A549 (cell line): ENCODE measurements around the gene ARF1. TPM values are rescaled to one million over a fixed set of nuclear protein-coding genes. Genes with fewer than 3 reads are reported as not detected.

Source experiments
- ATAC-seq, 2 experiments: fragments of 200-7000 bp in 1 of 2; fragments of >200 bp in 1 of 2; cut with Nextera tagmentation in 1 of 2; cut with Tn5 transposase in 1 of 2; 3 replicates each; pipeline versions ENCODE4 v1.8.0 to v1.9.1; 2018 to 2020; ENCODE audit warnings: mild to moderate bottlenecking in 1 of 2, moderate library complexity in 1 of 2
- CTCF ChIA-PET: fragments of 300-600 bp; sonication (Branson Sonifier 250); formaldehyde crosslinking; extraction: SDS; loops from one replicate; lab custom pipeline; 2021; ENCODE audit warnings: antibody characterized with exemption, inconsistent platforms; lab: Yijun Ruan, JAX
- POLR2A ChIA-PET: fragments of 350-600 bp; formaldehyde crosslinking; extraction: SDS; loops from one replicate; lab custom pipeline; 2021; ENCODE audit warnings: antibody characterized with exemption, inconsistent platforms; lab: Yijun Ruan, JAX
- DNase-seq, 2 experiments: peaks; one replicate each; pipeline versions ENCODE4 v3.0.0 to v3.0.0-alpha.2; 2011 to 2016; ENCODE audit warnings: low read depth in 1 of 2, low spot score in 1 of 2
- FAIRE-seq: peaks from 2 replicates; lab custom pipeline; 2011; peaks lifted over from hg19 to GRCh38; lab: Jason Lieb, UNC
- H3K27ac ChIP-seq, 2 experiments: fragments of >200 bp; sonication (Bioruptor Twin); formaldehyde crosslinking; 3 replicates each; pipeline ENCODE4 v1.5.1; 2016 to 2017
- H3K4me1 ChIP-seq: fragments of >200 bp; sonication (Bioruptor Twin); formaldehyde crosslinking; 3 replicates; pipeline ENCODE4 v1.6.1; 2016
- H3K4me2 ChIP-seq: fragments of >200 bp; sonication (Bioruptor Twin); formaldehyde crosslinking; 3 replicates; pipeline ENCODE4 v1.6.1; 2016
- H3K4me3 ChIP-seq: fragments of >200 bp; sonication (Bioruptor Twin); formaldehyde crosslinking; 3 replicates; pipeline ENCODE4 v1.5.1; 2016
- H3K9me3 ChIP-seq: fragments of >200 bp; sonication (Bioruptor Twin); formaldehyde crosslinking; 3 replicates; pipeline ENCODE4 v1.6.1; 2016
- BCL3 ChIP-seq: fragments of >200 bp; sonication (Bioruptor Twin); formaldehyde crosslinking; IDR thresholded peaks from 3 replicates; pipeline ENCODE4 v1.6.1; 2016
- CHD2 ChIP-seq: fragments of 150-350 bp; IDR thresholded peaks from 2 replicates; pipeline ENCODE4 v1.6.1; 2014; ENCODE audit warnings: low read length; ENCODE audit not compliant: partially characterized antibody
- CHD4 ChIP-seq: fragments of 200-600 bp; sonication (generic); IDR thresholded peaks from 2 replicates; pipeline ENCODE4 v1.6.1; 2016; ENCODE audit warnings: antibody characterized with exemption, mild to moderate bottlenecking, borderline replicate concordance
- CTCF ChIP-seq: fragments of >200 bp; sonication (Bioruptor Twin); formaldehyde crosslinking; IDR thresholded peaks from 3 replicates; pipeline ENCODE4 v1.5.1; 2016
- E2F6 ChIP-seq: IDR thresholded peaks from 2 replicates; pipeline ENCODE4 v1.6.1; 2012; ENCODE audit warnings: low read depth, borderline replicate concordance
- ELK1 ChIP-seq: fragments of 150-350 bp; IDR thresholded peaks from 2 replicates; pipeline ENCODE4 v1.6.1; 2014; ENCODE audit warnings: low read depth, mild to moderate bottlenecking, low read length
- GATA3 ChIP-seq: IDR thresholded peaks from 2 replicates; pipeline ENCODE4 v1.6.1; 2012; ENCODE audit warnings: borderline replicate concordance
- HEYL ChIP-seq: fragments of 250-450 bp; sonication (Bioruptor Pico); IDR thresholded peaks from 2 replicates; pipeline ENCODE4 v1.8.0; 2021; ENCODE audit warnings: mild to moderate bottlenecking, moderate library complexity
- JUN ChIP-seq, 2 experiments: fragments of >200 bp; sonication (Bioruptor Twin); formaldehyde crosslinking; IDR thresholded peaks; 2 replicates in 1 of 2; 3 replicates in 1 of 2; pipeline ENCODE4 v1.6.1; 2016 to 2017
- KDM5A ChIP-seq: fragments of 200-600 bp; sonication (generic); IDR thresholded peaks from 2 replicates; pipeline ENCODE4 v1.6.1; 2016; ENCODE audit warnings: antibody characterized with exemption, mild to moderate bottlenecking
- MAFK ChIP-seq: fragments of 450-650 bp; IDR thresholded peaks from 2 replicates; pipeline ENCODE4 v1.6.1; 2014; ENCODE audit not compliant: partially characterized antibody
- MAX ChIP-seq: IDR thresholded peaks from 2 replicates; pipeline ENCODE4 v1.6.1; 2012
- NPAS2 ChIP-seq: fragments of 250-450 bp; sonication (Bioruptor Pico); IDR thresholded peaks from 2 replicates; pipeline ENCODE4 v1.8.0; 2022; ENCODE audit warnings: mild to moderate bottlenecking, moderate library complexity, borderline replicate concordance
- PBX3 ChIP-seq: IDR thresholded peaks from 2 replicates; pipeline ENCODE4 v1.6.1; 2012
- PHF8 ChIP-seq: fragments of 200-600 bp; sonication (generic); IDR thresholded peaks from 2 replicates; pipeline ENCODE4 v1.6.1; 2016; ENCODE audit warnings: low read depth, mild to moderate bottlenecking, antibody characterized with exemption, moderate library complexity, borderline replicate concordance
- POLR2A ChIP-seq: IDR thresholded peaks from 2 replicates; pipeline ENCODE4 v1.6.1; 2012; ENCODE audit warnings: mild to moderate bottlenecking, low read length
- POLR2AphosphoS2 ChIP-seq: conservative IDR thresholded peaks from 2 replicates; pipeline ENCODE4 v1.6.1; 2012; ENCODE audit warnings: low read length, improper control_type of control experiment, inconsistent platforms
- REST ChIP-seq: fragments of 200-600 bp; sonication (generic); IDR thresholded peaks from 2 replicates; pipeline ENCODE4 v1.6.1; 2016; ENCODE audit warnings: antibody characterized with exemption, mild to moderate bottlenecking, moderate library complexity
- RFX5 ChIP-seq: fragments of 450-650 bp; IDR thresholded peaks from 2 replicates; pipeline ENCODE4 v1.7.1; 2014; ENCODE audit warnings: antibody characterized with exemption, mild to moderate bottlenecking, moderate library complexity
- TFCP2L1 ChIP-seq: fragments of 250-450 bp; sonication (Bioruptor Pico); IDR thresholded peaks from 2 replicates; pipeline ENCODE4 v1.5.0; 2021; ENCODE audit warnings: mild to moderate bottlenecking
- TP53 ChIP-seq: fragments of 250-450 bp; sonication (Bioruptor Pico); IDR thresholded peaks from 2 replicates; pipeline ENCODE4 v1.5.0; 2021; ENCODE audit warnings: mild to moderate bottlenecking, moderate library complexity
- ZSCAN20 ChIP-seq: fragments of 250-450 bp; sonication (Bioruptor Pico); IDR thresholded peaks from 2 replicates; pipeline ENCODE4 v1.8.0; 2022; ENCODE audit warnings: mild to moderate bottlenecking, moderate library complexity
- WGBS: methylation state at CpG from one replicate; pipeline ENCODE4 v1.1.6; 2017; ENCODE audit errors: missing lambda C conversion rate; 5-methylcytosine and 5-hydroxymethylcytosine counted together
- polyA plus RNA-seq, 4 experiments: library from polyadenylated mRNA; depleted of rRNA in 3 of 4; stranded (reverse); fragments of >200 nt; fragmentation: RNase III in 1 of 4; extraction: RNeasy Plus Mini Kit Qiagen cat#74134 plus additional on column Dnase treatment in 1 of 4; gene quantifications; 2 replicates in 3 of 4; 3 replicates in 1 of 4; pipeline ENCODE4 v1.2.3, GENCODE V29; 2011 to 2017

Gene ARF1
- polyA plus RNA-seq, 2 of the 4 experiments (the other 2 are of a cell fraction) = 297 to 376 TPM

GRCh38 chr1:228101994-228102790, 19.7 kb downstream of the ARF1 start:
- no peak for FAIRE-seq
- ChIA-PET POLR2A (interaction anchor here (0.8 kb wide), 1 partner anchor 20 kb away, joined by 3 read pairs; the partner anchor contains the start of gene ARF1), CTCF (interaction anchor here (0.9 to 1.2 kb wide), 4 partner anchors 10 to 103 kb away, joined by 3 to 6 read pairs (median 4); no protein-coding TSS in a partner anchor)
- H3K9me3 ChIP-seq = no peaks in the 10 kb centered on the region
- WGBS = 5% methylated on average over 11 of the region's 73 CpGs
- TF ChIP-seq CTCF (peak; percentile 8; the same call in 1 of the 3 replicates), MAX (0 out of 2 replicates have a peak, but pooled peaks have one; percentile 4), PHF8 (no peak)
- peak overlapping the region; percentile 85 to 91 for H3K27ac ChIP-seq
- H3K4me3 ChIP-seq = peak overlapping the region; percentile 93
- peak overlapping the region; percentile 84 for H3K4me2 ChIP-seq
- H3K4me1 ChIP-seq = peaks cover 10% of the 10 kb centered on the region; the same call in 2 of the 3 replicates
- peak; percentile 55 to 76 for DNase-seq
- ATAC-seq = peak; percentile 44 to 69

GRCh38 chr1:228102791-228103620, 20.5 kb downstream of the ARF1 start, which contains the start of gene C1orf35:
Gene C1orf35 (minus strand): TSS chr1:228103325. CDS start chr1:228103227, 98 bp downstream.
- Histone ChIP-seq H3K9me3 (no peaks in the 10 kb centered on the region), H3K27ac (peak within 1 kb of the TSS; percentile 85 to 91), H3K4me2 (peak within 1 kb of the TSS; percentile 84), H3K4me1 (peaks cover 11% of the 10 kb centered on the region; the same call in 2 of the 3 replicates), H3K4me3 (peak within 1 kb of the TSS; percentile 93)
- no peak for FAIRE-seq
- peak; percentile 55 to 87 for ATAC-seq
- TF ChIP-seq ELK1 (no peak), GATA3 (peak; percentile 35; the same call in 1 of the 2 replicates), TFCP2L1 (peak; percentile 90; the same call in 1 of the 2 replicates), RFX5 (peak; percentile 55; the same call in 1 of the 2 replicates), REST (no peak; the same call in 1 of the 2 replicates), POLR2AphosphoS2 (no peak), MAX (peak; percentile 94), KDM5A (peak; percentile 64; the same call in 1 of the 2 replicates), PBX3 (0 out of 2 replicates have a peak, but pooled peaks have one; percentile 19), JUN (IDR thresholded peaks at IDR 0.05) (peak; percentile 64 to 87; a peak in 2 of 5 replicates), CHD2 (no peak), MAFK (no peak), PHF8 (peak; percentile 90), E2F6 (peak; percentile 98), POLR2A (peak; percentile 71), CHD4 (no peak), NPAS2 (CRISPR knock-in tag) (no peak), ZSCAN20 (CRISPR knock-in tag) (no peak), BCL3 (peak; percentile 53; the same call in 1 of the 3 replicates), HEYL (CRISPR knock-in tag) (no peak), TP53 (CRISPR knock-in tag) (no peak)
- ChIA-PET CTCF (no interaction called here), POLR2A (no interaction called here)
- 3% methylated on average over 15 of the region's 104 CpGs for WGBS
- peak; percentile 94 to 97 for DNase-seq
